Thymus (tissue), 14 donors: ENCODE data around the gene KLHL36. TPM values are rescaled to one million over a fixed set of nuclear protein-coding genes. Genes with fewer than 3 reads are reported as not detected.

ENCODE experiments used
- DNase-seq, 9 donors: peaks; one replicate each; pipeline ENCODE4 v3.0.0-alpha.2; 2013; ENCODE audit warnings: low spot score in 9 of 9, low read depth in 6 of 9, missing footprints in 1 of 9
- H3K27ac ChIP-seq, 2 donors: one replicate each; pipeline ENCODE4 v1.5.1; 2013; ENCODE audit warnings: control low read depth in 1 of 2, low read depth in 1 of 2, low read length in 1 of 2, mild to moderate bottlenecking in 1 of 2, moderate library complexity in 1 of 2
- H3K27me3 ChIP-seq, 2 donors: one replicate each; pipeline ENCODE4 v1.5.1; 2013; ENCODE audit warnings: low read length in 1 of 2; ENCODE audit not compliant: control insufficient read depth in 2 of 2, insufficient read depth in 1 of 2
- H3K36me3 ChIP-seq, 2 donors: one replicate each; pipeline ENCODE4 v1.5.1; 2013; ENCODE audit warnings: low read length in 1 of 2, mild to moderate bottlenecking in 1 of 2, moderate library complexity in 1 of 2; ENCODE audit not compliant: control insufficient read depth in 2 of 2, insufficient read depth in 2 of 2
- H3K4me1 ChIP-seq, 2 donors: one replicate each; pipeline ENCODE4 v1.5.1; 2013; ENCODE audit warnings: low read length in 2 of 2; ENCODE audit not compliant: control insufficient read depth in 2 of 2, insufficient read depth in 2 of 2
- H3K4me3 ChIP-seq, 2 donors: one replicate each; pipeline ENCODE4 v1.5.1; 2013; ENCODE audit warnings: low read length in 2 of 2, control low read depth in 1 of 2, mild to moderate bottlenecking in 1 of 2
- H3K9me3 ChIP-seq, 2 donors: one replicate each; pipeline ENCODE4 v1.5.1; 2013; ENCODE audit warnings: low read length in 1 of 2, mild to moderate bottlenecking in 1 of 2; ENCODE audit not compliant: control insufficient read depth in 2 of 2, insufficient read depth in 1 of 2
- WGBS: extraction: QIAGEN DNeasy Blood & Tissue Kit; methylation state at CpG from one replicate; pipeline ENCODE4 v1.1.7; 2013; 5-methylcytosine and 5-hydroxymethylcytosine counted together
- long read RNA-seq, 10 donors: transcript quantifications; one replicate each; lab custom pipeline, GENCODE V29; 2026
- polyA plus RNA-seq: library from polyadenylated mRNA; stranded (reverse); fragments of 200-250 nt; gene quantifications from one replicate; pipeline ENCODE4 v1.2.3, GENCODE V29; 2013
- total RNA-seq: library from RNA; stranded (reverse); fragments of 120-200 nt; gene quantifications from one replicate; pipeline ENCODE4 v1.2.4, GENCODE V29; 2013
- donor health status: healthy.

KLHL36 gene
- total RNA-seq, result 14.4 TPM
- polyA plus RNA-seq, result 17.8 TPM
- long read RNA-seq, donor 1, result 0 reads
- long read RNA-seq, donor 2, result 0 reads
- long read RNA-seq, donor 3, full-length matches to known transcripts, result 6 of 17 reads
- long read RNA-seq, donor 3, partial matches to known transcripts, result 11 of 17 reads
- long read RNA-seq, donor 3, other reads (novel, unspliced or antisense), result 0 of 17 reads
- long read RNA-seq, donor 4, full-length matches to known transcripts, result 5 of 5 reads
- long read RNA-seq, donor 4, partial matches to known transcripts, result 0 of 5 reads
- long read RNA-seq, donor 4, other reads (novel, unspliced or antisense), result 0 of 5 reads
- long read RNA-seq, donor 5, full-length matches to known transcripts, result 6 of 23 reads
- long read RNA-seq, donor 5, partial matches to known transcripts, result 17 of 23 reads
- long read RNA-seq, donor 5, other reads (novel, unspliced or antisense), result 0 of 23 reads
- long read RNA-seq, donor 6, partial matches to known transcripts, result 0 of 1 reads
- long read RNA-seq, donor 6, other reads (novel, unspliced or antisense), result 0 of 1 reads
- long read RNA-seq, donor 7, partial matches to known transcripts, result 0 of 3 reads
- long read RNA-seq, donor 7, other reads (novel, unspliced or antisense), result 0 of 3 reads
- long read RNA-seq, donor 8, partial matches to known transcripts, result 0 of 2 reads
- long read RNA-seq, donor 8, other reads (novel, unspliced or antisense), result 0 of 2 reads
- long read RNA-seq, donor 9, partial matches to known transcripts, result 0 of 1 reads
- long read RNA-seq, donor 9, other reads (novel, unspliced or antisense), result 0 of 1 reads
- long read RNA-seq, donor 10, full-length matches to known transcripts, result 2 of 2 reads
- long read RNA-seq, donor 10, partial matches to known transcripts, result 0 of 2 reads
- long read RNA-seq, donor 10, other reads (novel, unspliced or antisense), result 0 of 2 reads

GRCh38 chr16:84647828-84648594 is at the start of gene KLHL36:
KLHL36 (plus strand) TSS chr16:84648511; CDS start chr16:84650868, 2,357 bp downstream.
- H3K9me3 ChIP-seq, result peaks cover 0 to 2% of the 10 kb centered on the region in 2 donors
- H3K27ac ChIP-seq, result peak within 1 kb of the TSS in 1 of 2 donors; percentile 68
- peaks cover 17 to 30% of the 10 kb centered on the region in 2 donors for H3K4me1 ChIP-seq
- DNase-seq, result peak in 3 of 9 donors; percentile 37 to 67 (median 45)
- peak within 1 kb of the TSS; percentile 44 to 96 for H3K4me3 ChIP-seq
- peaks cover 3 to 15% of the 10 kb centered on the region in 2 donors for H3K27me3 ChIP-seq
- H3K36me3 ChIP-seq, result peaks cover 4 to 8% of the 10 kb centered on the region in 2 donors
- 6% methylated on average over 77 of the region's 77 CpGs for WGBS

DNA sequence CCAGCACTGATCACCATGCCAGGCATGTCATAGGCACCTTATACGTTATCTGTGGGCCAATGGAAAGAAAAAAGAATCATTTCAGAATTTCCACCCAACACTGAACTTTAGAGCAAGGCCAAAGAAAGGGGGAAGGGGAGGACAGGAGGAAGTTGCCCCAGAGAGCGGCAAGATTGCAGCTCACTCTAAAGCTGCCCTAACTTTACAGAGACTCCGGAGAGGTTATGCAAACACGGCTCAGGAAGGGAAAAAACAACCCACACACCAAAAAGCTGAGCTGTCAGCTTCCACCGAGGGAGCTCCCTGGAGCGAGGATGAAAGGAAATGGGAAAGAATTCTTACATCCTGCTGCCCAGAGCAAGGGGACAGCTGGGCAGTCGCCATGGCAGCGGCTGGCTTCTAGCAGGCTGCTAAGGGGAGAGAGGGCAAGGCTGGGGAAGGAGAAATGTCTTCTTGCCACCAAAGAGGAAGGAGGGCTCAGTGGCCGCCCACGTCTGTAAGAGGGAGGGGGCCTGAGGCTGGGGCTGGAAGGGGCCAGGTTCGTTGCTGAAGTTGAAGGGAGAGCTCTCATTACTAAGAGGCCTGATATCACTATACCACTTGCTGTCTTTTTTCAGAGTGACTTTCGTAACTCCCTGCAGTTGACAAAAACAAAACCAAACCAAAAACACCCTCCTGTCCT is 48.6 kb upstream of the KLHL36 start:
- 7% methylated on average over 12 of the region's 12 CpGs for WGBS
- Histone ChIP-seq H3K36me3 (peaks cover 0 to 2% of the 10 kb centered on the region in 2 donors), H3K4me3 (peak overlapping the region; percentile 19 to 26), H3K4me1 (peaks cover 6 to 83% of the 10 kb centered on the region in 2 donors), H3K27me3 (no peaks in the 10 kb centered on the region), H3K9me3 (peaks cover 0 to 2% of the 10 kb centered on the region in 2 donors), H3K27ac (peak overlapping the region; percentile 64 to 89)
- DNase-seq, result peak in 1 of 9 donors; percentile 69

GRCh38 chr16:84600343-84601229 is 47.7 kb upstream of the KLHL36 start:
- 73% methylated on average over 25 of the region's 25 CpGs for WGBS
- H3K36me3 ChIP-seq, result peaks cover 0 to 2% of the 10 kb centered on the region in 2 donors
- H3K4me3 ChIP-seq, result no peak overlapping the region
- DNase-seq, result peak in 1 of 9 donors; percentile 61
- no peaks in the 10 kb centered on the region for H3K27me3 ChIP-seq
- no peaks in the 10 kb centered on the region for H3K9me3 ChIP-seq
- peak overlapping the region; percentile 66 to 89 for H3K27ac ChIP-seq
- H3K4me1 ChIP-seq, result peaks cover 6 to 80% of the 10 kb centered on the region in 2 donors

DNA sequence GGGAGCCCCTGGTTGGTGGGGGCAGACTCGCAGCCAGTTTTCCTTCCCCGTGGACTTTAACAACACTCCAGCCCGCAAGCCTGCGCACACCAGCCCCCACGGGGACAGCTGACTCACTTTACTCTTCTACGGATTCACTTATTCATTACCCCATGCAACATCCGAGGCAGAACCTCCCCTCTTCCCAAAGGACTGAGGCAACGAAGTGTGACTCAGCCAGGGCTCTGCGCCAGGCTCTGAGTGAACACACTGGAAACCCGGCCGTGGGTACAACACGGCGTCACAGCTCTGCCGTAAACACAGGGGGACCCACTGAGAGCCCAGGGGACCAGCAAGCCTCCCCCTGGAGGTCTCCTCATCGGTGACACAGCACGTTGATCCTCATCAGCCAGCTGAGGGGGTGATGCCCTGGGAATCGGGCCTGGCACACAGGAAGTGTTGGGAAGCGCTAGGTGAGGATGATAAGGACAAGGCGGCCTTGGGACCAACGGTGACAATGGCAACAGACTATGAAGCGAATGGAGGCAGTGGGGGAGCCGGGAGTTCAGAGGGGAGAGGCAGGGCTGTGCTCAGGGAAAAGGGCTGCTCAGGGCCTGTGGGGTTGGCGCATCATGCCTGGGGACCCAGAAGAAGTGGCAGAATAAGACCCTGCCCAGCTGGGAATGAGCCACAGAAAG is 45.0 kb upstream of the KLHL36 start:
- 83% methylated on average over 23 of the region's 23 CpGs for WGBS
- Histone ChIP-seq H3K27me3 (no peaks in the 10 kb centered on the region), H3K4me1 (peaks cover 3 to 85% of the 10 kb centered on the region in 2 donors), H3K4me3 (no peak overlapping the region), H3K27ac (peak overlapping the region; percentile 3 to 62), H3K9me3 (peaks cover 0 to 4% of the 10 kb centered on the region in 2 donors), H3K36me3 (no peaks in the 10 kb centered on the region)
- no peak for DNase-seq

DNA sequence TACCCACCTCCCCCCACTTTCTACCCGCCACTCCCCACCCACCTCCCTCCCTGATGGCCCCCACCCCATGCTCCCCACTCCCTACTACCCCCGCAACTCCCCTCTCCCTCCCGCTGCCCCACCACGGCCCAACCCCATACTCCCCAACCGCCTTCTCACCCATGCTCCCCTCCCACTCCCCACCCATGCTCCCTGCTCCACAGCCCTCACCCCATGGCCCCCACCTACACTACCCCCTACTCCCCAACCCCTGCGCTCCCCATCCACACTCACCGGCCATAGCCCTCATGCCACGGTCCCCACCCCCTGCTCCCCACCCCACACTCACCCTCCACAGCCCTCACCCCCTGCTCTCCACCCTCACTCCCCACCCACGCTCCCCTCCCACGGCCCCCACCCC is 44.4 kb upstream of the KLHL36 start:
- Histone ChIP-seq H3K4me1 (peaks cover 3 to 87% of the 10 kb centered on the region in 2 donors), H3K9me3 (peaks cover 0 to 4% of the 10 kb centered on the region in 2 donors), H3K4me3 (no peak overlapping the region), H3K36me3 (no peaks in the 10 kb centered on the region), H3K27ac (no peak overlapping the region), H3K27me3 (no peaks in the 10 kb centered on the region)
- no peak for DNase-seq
- WGBS, result 82% methylated on average over 10 of the region's 10 CpGs

DNA sequence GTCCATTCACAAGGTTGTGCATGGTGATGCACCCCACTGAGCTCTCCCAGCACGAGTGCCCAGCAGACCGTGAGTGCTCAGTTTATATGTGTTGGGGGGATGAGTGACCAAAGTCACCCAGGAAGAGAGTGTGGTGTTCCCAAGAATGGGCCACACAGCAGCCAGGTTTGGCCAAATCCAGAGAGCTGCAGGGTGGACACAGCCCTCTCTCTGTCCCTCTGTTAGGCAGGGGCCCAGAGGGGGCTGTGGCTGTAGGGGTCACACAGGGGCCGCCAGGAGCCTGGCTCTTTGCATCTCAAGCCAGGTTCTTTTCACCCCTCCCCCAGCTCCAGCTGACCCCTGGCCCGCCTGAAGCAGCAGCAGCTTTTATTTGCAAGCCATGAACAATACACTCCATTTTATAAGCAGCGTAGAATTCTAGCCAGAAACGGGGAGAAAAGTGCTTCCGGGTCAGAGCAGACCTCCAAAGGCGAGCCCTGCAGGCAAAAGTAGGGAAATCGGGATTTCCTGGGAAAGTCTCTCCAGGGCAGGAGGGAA is 43.8 kb upstream of the KLHL36 start:
- Histone ChIP-seq H3K27ac (no peak overlapping the region), H3K36me3 (peaks cover 0 to 4% of the 10 kb centered on the region in 2 donors), H3K4me1 (peaks cover 3 to 87% of the 10 kb centered on the region in 2 donors), H3K4me3 (no peak overlapping the region), H3K9me3 (peaks cover 0 to 4% of the 10 kb centered on the region in 2 donors), H3K27me3 (no peaks in the 10 kb centered on the region)
- DNase-seq, result no peak
- 94% methylated on average over 9 of the region's 9 CpGs for WGBS

DNA sequence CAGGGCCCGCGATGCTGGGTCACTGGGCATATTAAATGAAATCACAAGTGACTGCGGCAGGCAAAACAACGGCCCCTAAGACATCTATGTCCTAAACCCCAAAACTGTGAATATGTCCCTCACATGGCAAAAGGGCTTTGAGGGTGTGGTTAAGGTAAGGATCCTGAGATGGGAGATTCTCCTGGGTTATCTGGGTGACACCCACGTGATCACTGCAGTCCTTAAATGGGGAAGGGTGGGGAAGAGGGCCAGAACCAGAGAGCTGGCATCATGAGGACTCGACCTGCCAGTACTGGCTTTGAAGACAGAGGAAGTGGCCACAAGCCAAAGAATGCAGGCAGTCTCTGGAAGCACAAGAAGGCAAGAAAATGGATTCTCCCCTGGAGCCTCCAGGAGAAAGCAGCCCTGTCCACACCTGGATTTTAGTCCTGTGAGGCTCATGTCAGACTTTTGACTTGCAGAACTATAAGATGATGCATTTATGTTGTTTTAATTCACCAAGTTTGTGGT is 42.9 kb upstream of the KLHL36 start:
- no peaks in the 10 kb centered on the region for H3K27me3 ChIP-seq
- H3K36me3 ChIP-seq, result peaks cover 0 to 4% of the 10 kb centered on the region in 2 donors
- no peak overlapping the region for H3K4me3 ChIP-seq
- peaks cover 0 to 4% of the 10 kb centered on the region in 2 donors for H3K9me3 ChIP-seq
- no peak overlapping the region for H3K27ac ChIP-seq
- peaks cover 0 to 78% of the 10 kb centered on the region in 2 donors for H3K4me1 ChIP-seq
- WGBS, result 94% methylated on average over 6 of the region's 6 CpGs
- no peak for DNase-seq
